ENCODE measurements around the gene ZAP70. TPM values are rescaled to one million over a fixed set of nuclear protein-coding genes. Genes with fewer than 3 reads are reported as not detected.
"Not testable (repeated sequence)": the region's sequence is repeated elsewhere in the genome, so short reads cannot be mapped to it uniquely, and the experiment has no call there.

ZAP70 gene
- total RNA-seq, 1 donor from 2014 or later = not detected

DNA sequence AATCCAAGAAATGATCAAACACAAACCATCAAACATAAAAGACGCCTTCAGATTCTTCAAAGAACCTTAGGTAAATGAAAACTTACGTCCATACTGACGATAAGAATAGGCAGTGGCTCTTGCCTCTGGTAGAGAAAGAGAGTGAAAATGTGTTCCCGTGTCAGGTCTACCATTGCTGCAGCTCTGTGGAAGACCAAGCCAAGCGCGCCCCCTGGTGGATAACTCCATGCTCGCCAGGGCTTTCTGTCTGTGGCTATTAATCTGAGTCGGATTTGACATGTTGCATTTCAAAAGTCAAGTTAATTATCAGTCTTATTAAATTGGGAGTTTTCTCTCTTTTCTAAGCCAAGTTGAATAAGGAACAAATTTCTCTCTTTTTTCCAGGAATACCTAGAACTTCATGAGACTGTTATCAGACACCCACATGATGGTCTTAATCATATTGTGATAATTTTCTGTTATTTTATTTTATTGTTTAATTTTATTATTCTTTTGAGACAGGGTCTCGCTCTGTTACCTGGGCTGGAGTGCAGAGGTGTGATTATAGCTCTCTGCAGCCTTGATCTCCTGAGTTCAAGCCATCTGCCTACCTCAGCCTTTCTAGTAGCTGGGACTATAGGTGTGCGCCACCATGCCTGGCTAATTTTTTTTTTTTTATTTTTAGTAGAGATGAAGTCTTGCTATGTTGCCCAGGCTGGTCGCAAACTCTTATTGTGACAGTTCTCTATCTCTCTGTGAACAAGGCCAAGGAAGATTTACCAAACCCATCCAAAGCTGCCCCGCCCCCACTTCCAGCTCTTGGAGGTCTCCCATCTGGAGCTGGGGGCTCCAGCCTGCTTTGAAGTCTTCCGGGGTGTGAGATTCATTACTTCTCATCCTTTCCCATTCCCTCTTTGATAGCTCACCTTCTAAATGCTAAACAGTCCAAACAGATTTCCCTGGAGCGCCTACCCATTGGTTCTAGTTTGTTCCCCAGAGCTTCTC lies 15.8 kb upstream of the ZAP70 start:
- DNase-seq (ENCODE audit: low read depth, low spot score) = peak; percentile 44

DNA sequence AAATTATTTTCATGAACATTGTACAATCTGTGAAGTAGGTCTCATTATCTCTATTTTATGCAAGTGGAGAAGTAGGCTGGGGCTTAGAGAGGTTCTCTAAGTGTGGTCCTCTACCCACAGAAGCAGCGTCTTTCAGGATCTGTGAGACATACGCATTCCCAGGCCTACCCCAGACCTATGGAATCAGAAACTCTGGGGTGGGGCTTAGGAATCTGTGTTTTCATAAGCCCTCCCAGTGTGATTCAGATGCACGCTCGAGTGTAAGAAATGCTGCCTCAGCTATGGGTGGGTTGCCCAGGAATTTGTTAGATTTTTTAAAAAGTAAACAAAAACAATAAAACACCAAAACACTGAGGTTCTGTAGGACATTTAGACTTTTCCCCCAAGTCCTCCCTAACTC lies 14.8 kb upstream of the ZAP70 start:
- no peak for DNase-seq (ENCODE audit: low read depth, low spot score)

GRCh38 chr2:97699765-97700444 lies 13.5 kb upstream of the ZAP70 start:
- DNase-seq (ENCODE audit: low read depth, low spot score) = peak; percentile 24

DNA sequence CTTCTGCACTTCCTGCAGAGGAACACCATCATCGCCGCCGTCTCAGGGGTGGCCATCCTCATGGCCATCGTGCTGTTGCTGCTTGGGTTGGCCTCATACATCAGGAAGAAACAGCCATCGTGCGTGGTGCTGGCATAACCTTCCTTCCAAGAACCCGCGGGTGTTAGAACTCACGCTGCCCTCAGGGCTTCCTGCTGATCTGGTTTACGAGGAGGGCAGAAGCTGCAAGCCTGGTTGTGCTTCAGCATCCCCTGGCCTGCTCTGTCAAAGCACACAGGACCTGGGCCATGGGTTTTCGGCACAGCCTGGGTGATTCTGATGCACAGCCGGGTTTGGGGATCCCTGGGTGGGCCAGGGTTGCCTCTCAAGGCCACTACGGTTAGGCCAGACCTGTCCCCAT lies 12.2 kb upstream of the ZAP70 start:
- DNase-seq (ENCODE audit: low read depth, low spot score) = no peak

GRCh38 chr2:97701851-97702465 lies 11.4 kb upstream of the ZAP70 start:
- no peak for DNase-seq (ENCODE audit: low read depth, low spot score)

DNA sequence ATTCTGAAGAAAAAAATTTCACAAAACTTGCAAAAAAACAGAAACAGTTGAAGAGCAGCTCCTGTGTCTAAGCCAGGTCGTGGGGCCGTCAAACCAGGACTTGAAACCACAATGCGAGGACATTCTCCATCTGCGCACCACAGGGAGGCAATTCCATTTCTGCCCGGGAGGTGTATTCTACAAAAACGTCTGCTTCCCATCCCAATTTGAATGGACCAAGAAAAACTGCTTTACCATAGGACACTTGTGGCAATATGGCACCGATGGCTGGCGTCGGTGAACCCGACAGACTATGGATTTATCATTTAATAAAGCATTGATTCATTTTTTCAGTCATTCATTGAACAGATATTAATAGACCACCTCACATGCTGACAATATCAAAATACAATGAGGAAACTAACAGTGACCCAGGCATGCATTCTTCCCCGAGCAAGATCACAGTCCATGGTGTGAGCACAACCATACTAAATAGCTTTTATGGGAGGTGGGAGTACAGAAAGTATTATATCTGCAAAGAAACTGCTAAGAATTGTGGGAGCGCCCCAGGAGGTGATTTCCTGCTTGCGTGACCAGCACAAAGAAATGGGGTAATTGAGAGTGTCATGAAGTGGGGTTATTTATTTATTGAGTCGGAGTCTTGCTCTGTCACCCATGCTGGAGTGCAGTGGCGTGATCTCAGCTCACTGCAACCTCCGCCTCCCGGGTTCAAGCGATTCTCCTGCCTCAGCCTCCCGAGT lies 10.5 kb upstream of the ZAP70 start:
- no peak for DNase-seq (ENCODE audit: low read depth, low spot score)

DNA sequence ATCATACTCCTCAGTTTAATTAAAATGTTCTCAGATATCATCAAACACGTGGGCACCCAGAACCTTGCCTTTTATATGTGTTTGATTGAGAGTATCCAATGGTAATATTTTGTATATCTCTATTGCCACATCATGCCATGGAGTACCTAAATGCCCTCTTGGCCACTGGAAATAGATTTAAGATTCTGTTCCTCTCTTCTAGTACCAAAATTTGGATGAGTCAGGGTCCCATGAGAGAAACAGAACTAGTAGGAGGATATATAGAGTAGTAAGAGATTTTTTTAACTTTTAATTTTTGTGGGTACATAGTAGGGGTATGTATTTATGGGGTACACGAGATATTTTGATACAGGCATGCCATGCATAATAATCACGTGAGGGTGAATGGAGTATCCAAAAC lies 9.6 kb upstream of the ZAP70 start:
- no peak for DNase-seq (ENCODE audit: low read depth, low spot score)

DNA sequence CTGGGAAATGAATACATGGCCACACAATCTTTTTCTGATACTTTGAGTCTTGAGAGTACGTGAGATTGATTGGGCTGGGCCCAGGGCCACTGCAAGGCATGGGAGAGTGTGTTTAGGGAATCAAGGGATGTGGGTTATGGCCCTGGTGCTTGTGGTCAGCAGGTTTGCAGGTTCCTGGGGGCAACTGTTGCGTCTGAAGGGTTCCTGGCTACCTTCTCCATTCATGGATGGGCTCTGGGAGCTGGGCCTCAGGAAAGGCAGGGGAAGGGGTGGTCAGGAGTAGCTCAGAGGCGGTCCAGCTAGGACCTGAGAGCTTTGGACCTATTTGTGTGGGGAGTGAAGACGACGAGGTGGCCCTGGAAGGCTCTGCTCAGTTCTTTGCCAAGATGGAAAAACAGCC lies 8.4 kb upstream of the ZAP70 start:
- no peak for DNase-seq (ENCODE audit: low read depth, low spot score)

DNA sequence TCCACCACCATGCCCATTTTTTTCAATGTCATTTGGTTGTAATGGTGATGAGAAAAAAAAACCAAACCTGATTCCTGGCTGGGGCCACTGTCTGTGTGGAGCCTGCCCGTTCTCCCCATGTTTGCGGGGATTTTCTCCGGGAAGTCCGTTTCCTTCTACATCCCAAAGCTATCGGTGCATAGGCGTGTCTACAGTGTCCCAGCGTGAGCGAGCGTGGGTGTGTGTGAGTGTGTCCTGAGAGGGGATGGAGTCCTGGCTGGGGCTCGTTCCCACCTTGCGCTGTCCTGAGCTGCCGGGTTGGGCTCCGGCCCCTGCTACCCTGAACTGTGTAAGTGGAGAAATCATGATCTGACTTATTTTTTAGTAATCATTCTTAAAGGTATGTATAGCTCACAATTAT lies 7.3 kb upstream of the ZAP70 start:
- DNase-seq (ENCODE audit: low read depth, low spot score) = no peak

- no peak for DNase-seq (ENCODE audit: low read depth, low spot score)
Observed at GRCh38 chr2:97706708-97707345, 6.5 kb upstream of the ZAP70 start.

DNA sequence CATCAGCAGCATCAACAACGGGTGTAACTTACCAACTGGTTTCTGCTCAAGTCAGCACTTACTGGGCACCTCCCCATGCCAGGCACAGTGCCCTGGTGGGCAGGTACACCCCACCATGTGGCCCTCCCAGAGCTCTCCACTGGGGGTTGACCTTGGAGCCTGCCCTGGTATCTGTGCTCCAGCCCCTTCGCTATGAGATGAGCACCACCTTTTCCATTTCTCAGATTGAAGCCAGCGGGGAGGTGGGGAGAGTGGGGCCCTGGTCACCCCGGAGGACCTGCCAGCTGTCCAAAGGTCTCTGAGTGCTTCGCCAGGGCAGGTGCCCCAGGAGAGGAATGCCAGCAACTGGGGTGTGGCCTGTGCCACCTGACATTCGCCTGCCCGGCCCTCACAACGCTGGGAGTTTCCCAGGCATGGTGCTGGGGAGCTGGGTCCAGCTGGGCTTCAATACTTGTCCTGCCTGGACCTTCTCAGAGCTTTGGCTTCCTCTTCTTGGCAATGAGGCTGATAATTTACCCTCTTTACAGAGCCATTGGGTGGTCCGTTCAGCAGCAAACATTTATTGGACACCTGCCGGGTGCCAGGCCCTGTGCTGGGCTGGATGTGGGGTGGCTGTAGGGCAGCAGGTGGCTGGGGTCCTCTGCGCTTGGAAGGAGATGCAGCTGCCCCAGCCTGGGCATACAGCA lies 5.9 kb upstream of the ZAP70 start:
- DNase-seq (ENCODE audit: low read depth, low spot score) = no peak

GRCh38 chr2:97708048-97708380 lies 5.4 kb upstream of the ZAP70 start:
- DNase-seq (ENCODE audit: low read depth, low spot score) = no peak

DNA sequence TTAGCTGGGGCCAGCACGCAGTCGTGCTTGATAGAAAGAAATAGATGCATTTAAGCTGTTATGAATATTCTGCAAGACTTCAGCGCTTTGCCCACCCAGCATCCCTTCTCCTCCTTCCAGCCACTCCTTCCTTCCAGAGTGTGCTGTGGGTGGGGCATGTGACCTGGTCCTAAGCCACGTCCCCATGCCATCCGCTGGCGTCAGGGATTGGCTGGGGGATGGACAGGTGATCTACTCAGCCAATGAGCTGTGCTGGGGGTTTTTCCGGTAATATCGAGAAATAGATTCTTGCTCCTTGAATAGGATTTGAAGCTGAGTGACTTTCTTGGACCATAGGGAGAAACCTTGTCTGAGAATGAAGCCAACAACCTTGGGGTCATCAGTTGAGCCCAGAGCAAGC lies 4.8 kb upstream of the ZAP70 start:
- DNase-seq (ENCODE audit: low read depth, low spot score) = no peak

DNA sequence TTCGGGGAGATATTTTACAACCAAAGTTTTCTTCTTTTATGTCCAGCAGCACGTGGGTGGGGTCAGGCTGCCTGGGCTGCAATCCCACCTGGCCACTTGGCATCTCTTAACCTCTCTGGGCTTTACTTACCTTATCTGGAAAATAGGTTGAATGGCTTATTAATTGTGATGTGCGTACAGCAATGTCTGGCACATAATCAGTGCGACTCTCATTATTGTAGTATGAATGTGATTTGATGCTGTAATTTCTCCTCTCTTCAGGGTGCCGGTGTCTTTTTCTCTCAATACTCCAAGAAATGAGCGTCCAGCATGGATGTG lies 2.0 kb upstream of the ZAP70 start:
- no peak for DNase-seq (ENCODE audit: low read depth, low spot score)

DNA sequence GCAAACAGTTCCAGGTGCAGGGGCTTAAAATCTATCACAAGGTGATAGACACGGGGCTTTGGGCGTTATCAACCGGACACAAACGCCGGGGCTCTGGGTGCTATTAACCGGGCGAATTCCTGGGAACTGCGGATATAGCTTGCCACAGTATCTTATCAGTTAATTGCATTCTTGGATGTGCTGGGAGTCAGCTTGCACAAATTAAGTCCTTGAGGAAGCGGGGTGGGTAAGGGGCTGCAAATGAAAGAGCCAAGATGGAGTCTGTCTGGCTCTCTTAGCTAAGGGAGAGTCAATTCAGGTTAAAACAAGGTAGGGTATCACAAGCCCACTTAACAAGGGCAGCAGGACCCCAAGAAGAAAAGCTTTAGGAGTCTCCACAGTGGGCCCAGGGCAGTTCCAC lies 1.2 kb upstream of the ZAP70 start:
- DNase-seq (ENCODE audit: low read depth, low spot score) = not testable (repeated sequence)

- DNase-seq (ENCODE audit: low read depth, low spot score) = no peak
Observed at GRCh38 chr2:97712693-97713295, 582 bp upstream of the ZAP70 start.

- DNase-seq (ENCODE audit: low read depth, low spot score) = no peak
Observed at GRCh38 chr2:97714084-97714949, 941 bp downstream of the ZAP70 start.

GRCh38 chr2:97714950-97715652 lies 1.7 kb downstream of the ZAP70 start:
- no peak for DNase-seq (ENCODE audit: low read depth, low spot score)

All from pulmonary artery endothelial cell (primary cell).